Nephron (organoid): ENCODE data around the gene ZNF302.
"Not testable (repeated sequence)": the region's sequence is repeated elsewhere in the genome, so short reads cannot be mapped to it uniquely, and the experiment has no call there.

Experiments
- H3K27ac Mint-ChIP-seq, 3 experiments: 2 replicates each; pipeline ENCODE4 v1.8.0; 2020; ENCODE audit warnings: mixed read lengths in 3 of 3, mild to moderate bottlenecking in 2 of 3, moderate library complexity in 1 of 3
- H3K27me3 Mint-ChIP-seq: 2 replicates; pipeline ENCODE4 v1.8.0; 2021; ENCODE audit warnings: low read depth, mild to moderate bottlenecking, moderate library complexity, mixed read lengths
- H3K36me3 Mint-ChIP-seq: 2 replicates; pipeline ENCODE4 v1.8.0; 2020; ENCODE audit warnings: low read depth, mixed read lengths
- H3K4me1 Mint-ChIP-seq: 2 replicates; pipeline ENCODE4 v1.8.0; 2020; ENCODE audit warnings: mixed read lengths
- H3K4me3 Mint-ChIP-seq, 3 experiments: 2 replicates each; pipeline ENCODE4 v1.8.0; 2020; ENCODE audit warnings: mild to moderate bottlenecking in 3 of 3, mixed read lengths in 3 of 3, moderate library complexity in 2 of 3
- H3K9me3 Mint-ChIP-seq: 2 replicates; pipeline ENCODE4 v1.8.0; 2020; ENCODE audit warnings: mixed read lengths
- CTCF ChIP-seq, 3 experiments: fragments of 200-600 bp; sonication (generic); IDR thresholded peaks; one replicate each; pipeline ENCODE4 v1.5.0; 2021; ENCODE audit warnings: antibody characterized with exemption in 3 of 3; ENCODE audit not compliant: unreplicated experiment in 3 of 3

ZNF302 gene

GRCh38 chr19:34661357-34661756, 16.1 kb upstream of the ZNF302 start:
- no peak for TF ChIP-seq CTCF (IDR thresholded peaks at IDR 0.05; ENCODE audit: unreplicated experiment in 3 of 3)
- H3K36me3 Mint-ChIP-seq, result no peaks in the 10 kb centered on the region
- H3K9me3 Mint-ChIP-seq, result peaks cover 12% of the 10 kb centered on the region
- no peaks in the 10 kb centered on the region for H3K4me1 Mint-ChIP-seq
- no peak overlapping the region for H3K27ac Mint-ChIP-seq
- H3K4me3 Mint-ChIP-seq, result no peak overlapping the region
- H3K27me3 Mint-ChIP-seq, result peaks cover 8% of the 10 kb centered on the region

GRCh38 chr19:34662919-34663318, 14.6 kb upstream of the ZNF302 start:
- no peak overlapping the region for H3K27ac Mint-ChIP-seq
- H3K4me3 Mint-ChIP-seq, result no peak overlapping the region
- TF ChIP-seq CTCF (IDR thresholded peaks at IDR 0.05; ENCODE audit: unreplicated experiment in 3 of 3), result no peak
- H3K27me3 Mint-ChIP-seq, result peaks cover 8% of the 10 kb centered on the region
- no peaks in the 10 kb centered on the region for H3K4me1 Mint-ChIP-seq
- peaks cover 3% of the 10 kb centered on the region for H3K9me3 Mint-ChIP-seq
- H3K36me3 Mint-ChIP-seq, result no peaks in the 10 kb centered on the region

GRCh38 chr19:34664168-34664567, 13.3 kb upstream of the ZNF302 start:
- Mint-ChIP-seq H3K27ac (no peak overlapping the region), H3K36me3 (no peaks in the 10 kb centered on the region), H3K9me3 (no peaks in the 10 kb centered on the region), H3K4me1 (no peaks in the 10 kb centered on the region), H3K27me3 (peaks cover 8% of the 10 kb centered on the region), H3K4me3 (no peak overlapping the region)
- no peak for TF ChIP-seq CTCF (IDR thresholded peaks at IDR 0.05; ENCODE audit: unreplicated experiment in 3 of 3)

GRCh38 chr19:34664870-34665269, 12.6 kb upstream of the ZNF302 start:
- no peak overlapping the region for H3K4me3 Mint-ChIP-seq
- H3K27me3 Mint-ChIP-seq, result peaks cover 8% of the 10 kb centered on the region

GRCh38 chr19:34665275-34665674, 12.2 kb upstream of the ZNF302 start:
- H3K27ac Mint-ChIP-seq, H3K4me3 Mint-ChIP-seq, H3K27me3 Mint-ChIP-seq, H3K36me3 Mint-ChIP-seq, H3K4me1 Mint-ChIP-seq, H3K9me3 Mint-ChIP-seq: not testable (repeated sequence)

More at GRCh38 chr19:34664870-34665269, 12.6 kb upstream of the ZNF302 start:
- no peaks in the 10 kb centered on the region for H3K36me3 Mint-ChIP-seq
- TF ChIP-seq CTCF (IDR thresholded peaks at IDR 0.05; ENCODE audit: unreplicated experiment in 3 of 3), result no peak
- H3K4me1 Mint-ChIP-seq, result no peaks in the 10 kb centered on the region
- H3K9me3 Mint-ChIP-seq, result no peaks in the 10 kb centered on the region
- H3K27ac Mint-ChIP-seq, result no peak overlapping the region

- no peaks in the 10 kb centered on the region for H3K36me3 Mint-ChIP-seq
- no peak overlapping the region for H3K27ac Mint-ChIP-seq
- TF ChIP-seq CTCF (IDR thresholded peaks at IDR 0.05; ENCODE audit: unreplicated experiment in 3 of 3), result no peak
- H3K27me3 Mint-ChIP-seq, result peaks cover 4% of the 10 kb centered on the region
- H3K9me3 Mint-ChIP-seq, result no peaks in the 10 kb centered on the region
- H3K4me1 Mint-ChIP-seq, result no peaks in the 10 kb centered on the region
- no peak overlapping the region for H3K4me3 Mint-ChIP-seq
Observed at GRCh38 chr19:34666200-34666957, 11.1 kb upstream of the ZNF302 start.
